GM18858 (cell line): ENCODE results near the gene NCAPD3.
A peak's percentile ranks its signal among the peaks of the same experiment; 100 is the strongest.

Experiments used
- ATAC-seq: cut with Tn5 transposase; IDR thresholded peaks from one replicate; pipeline ENCODE4 v1.9.1; 2021; ENCODE audit not compliant: unreplicated experiment

Gene NCAPD3

GRCh38 chr11:134254433-134255183, 30.8 kb upstream of the NCAPD3 start:
- ATAC-seq: no peak

- peak; percentile 98 for ATAC-seq
Measured at GRCh38 chr11:134253188-134253993, 29.6 kb upstream of the NCAPD3 start, which contains the start of the genes ACAD8 and THYN1. ACAD8 (plus strand) TSS chr11:134253568; CDS start chr11:134253601, 33 bp downstream. THYN1 (minus strand) TSS chr11:134253352; CDS start chr11:134252882, 470 bp downstream.

GRCh38 chr11:134252346-134253187, 28.8 kb upstream of the NCAPD3 start:
- ATAC-seq: no peak

GRCh38 chr11:134250675-134251074, 26.9 kb upstream of the NCAPD3 start:
- ATAC-seq: no peak

GRCh38 chr11:134250246-134250645, 26.5 kb upstream of the NCAPD3 start:
- no peak for ATAC-seq

DNA sequence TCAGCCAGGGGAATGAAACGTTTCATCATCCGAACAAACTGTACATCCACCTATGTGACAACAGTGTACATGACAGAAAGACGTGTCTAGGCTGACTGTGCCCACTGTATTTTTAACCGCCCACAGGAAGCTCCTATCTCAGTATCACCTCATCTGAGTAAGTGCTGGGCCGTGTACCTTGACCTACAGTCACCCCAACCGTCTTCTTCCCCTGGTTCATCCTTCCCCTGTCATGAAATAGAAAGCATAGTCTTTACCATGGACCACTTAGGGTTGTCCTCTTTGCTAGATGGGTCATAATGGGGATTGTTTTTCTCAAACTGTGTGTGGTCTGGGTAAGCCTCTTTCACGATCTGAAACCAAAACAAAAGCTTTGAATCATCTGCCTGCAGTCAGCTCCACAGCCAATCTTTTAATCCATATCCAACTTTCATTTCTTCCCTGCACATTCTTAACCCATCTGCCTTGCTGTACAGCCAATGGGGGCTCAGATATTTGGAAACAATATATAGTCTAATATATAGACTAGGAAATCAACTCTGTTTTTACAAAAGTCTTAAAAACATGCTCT, 25.2 kb upstream of the NCAPD3 start:
- ATAC-seq: no peak

DNA sequence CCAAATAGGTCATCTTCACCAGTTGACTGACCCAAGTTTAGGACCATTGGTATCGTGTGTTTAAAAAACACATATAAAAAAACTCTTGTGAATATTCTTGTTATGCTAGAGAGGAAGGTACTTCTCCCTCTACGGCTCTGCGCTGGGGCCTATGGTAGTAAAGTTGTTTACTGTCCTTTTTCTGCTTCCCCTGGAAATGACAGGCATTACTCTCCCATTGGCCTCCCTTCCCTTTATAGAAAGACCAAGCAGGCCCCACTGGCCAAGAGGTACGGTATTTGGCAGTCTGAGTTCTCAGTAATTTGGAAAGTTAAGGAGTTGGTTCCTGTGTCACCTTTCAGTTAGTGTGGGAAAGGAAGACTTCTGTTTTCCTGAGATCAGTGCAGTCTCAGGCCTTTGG, 22.9 kb upstream of the NCAPD3 start:
- no peak for ATAC-seq

DNA sequence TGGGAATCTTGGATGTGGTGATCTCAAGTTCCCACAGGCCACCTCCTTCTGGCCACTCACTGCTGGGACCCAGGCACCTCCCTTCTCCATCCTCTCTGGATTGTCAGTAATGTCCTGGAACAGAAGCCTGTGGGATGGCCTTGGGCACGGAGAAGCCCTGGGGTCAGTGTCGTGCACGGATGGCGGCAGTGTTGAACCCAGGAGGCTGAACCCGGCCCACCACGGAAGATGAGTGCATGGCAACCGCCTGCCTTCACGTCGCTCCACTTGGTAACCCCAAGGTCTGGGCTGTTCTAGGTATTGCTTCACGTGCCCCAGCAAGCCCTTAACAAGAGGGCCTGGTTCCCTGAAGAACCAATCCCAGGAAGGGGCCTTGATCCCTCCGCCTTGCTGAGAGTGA, 22.3 kb upstream of the NCAPD3 start:
- no peak for ATAC-seq

DNA sequence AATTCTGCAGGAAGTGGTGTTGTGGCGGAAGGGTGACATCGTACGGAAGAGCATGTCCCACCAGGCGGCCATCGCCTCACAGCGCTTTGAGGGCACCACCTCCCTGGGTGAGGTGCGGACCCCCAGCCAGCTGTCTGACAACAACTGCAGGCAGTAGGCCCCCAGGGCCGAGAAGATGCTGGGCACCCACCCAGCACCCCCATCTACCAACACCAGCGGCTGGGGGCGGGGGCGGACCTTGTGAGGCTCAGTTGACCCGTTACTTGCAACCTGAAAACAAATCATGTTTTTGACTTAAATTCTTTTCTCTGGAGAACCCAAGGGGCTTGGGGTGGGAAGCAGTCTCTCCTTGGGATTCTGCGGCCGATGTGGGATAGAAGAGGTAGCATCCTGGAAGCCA, 21.7 kb upstream of the NCAPD3 start:
- ATAC-seq: no peak

GRCh38 chr11:134244593-134244992, 20.8 kb upstream of the NCAPD3 start:
- ATAC-seq: no peak

GRCh38 chr11:134243913-134244312, 20.1 kb upstream of the NCAPD3 start:
- ATAC-seq: no peak

DNA sequence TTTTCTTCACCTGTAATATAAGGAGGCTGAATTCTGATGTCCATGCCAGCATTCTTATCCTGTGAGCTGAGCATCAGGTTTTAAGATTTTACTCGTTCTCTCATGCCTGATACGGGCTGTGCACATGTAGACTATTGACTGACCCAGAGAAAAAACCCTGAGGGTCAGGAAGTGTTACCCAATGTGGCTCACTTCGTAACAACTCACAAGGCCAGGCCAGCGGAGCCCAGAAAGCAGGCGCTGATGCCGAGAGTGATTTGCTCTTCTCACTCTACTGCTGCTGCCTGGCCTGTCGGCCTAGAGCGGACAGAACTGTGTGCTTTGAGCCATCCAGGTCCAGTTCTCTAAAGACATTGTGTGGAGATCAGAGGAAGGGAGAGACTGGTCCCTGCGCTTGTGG, 18.6 kb upstream of the NCAPD3 start:
- no peak for ATAC-seq

GRCh38 chr11:134240592-134240991, 16.8 kb upstream of the NCAPD3 start:
- no peak for ATAC-seq

DNA sequence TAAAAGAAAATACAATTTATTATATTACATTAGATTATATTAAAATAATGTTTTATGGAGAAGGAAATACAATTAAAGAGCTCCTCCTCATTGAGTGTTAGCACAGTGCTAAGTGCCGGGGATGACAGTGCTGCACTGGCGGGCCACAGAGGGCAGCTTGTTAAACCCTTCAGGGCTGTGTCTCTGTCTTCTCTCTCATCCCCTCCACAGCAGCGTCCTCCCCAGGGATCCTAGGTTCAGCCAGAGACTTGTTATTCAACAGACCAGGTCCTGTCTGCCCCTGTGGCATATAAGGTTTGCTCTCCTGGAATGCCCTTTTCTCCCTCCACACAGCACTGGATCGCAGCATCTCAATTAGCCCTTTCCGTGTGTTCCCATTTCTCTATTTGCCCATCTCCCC, 15.2 kb upstream of the NCAPD3 start:
- ATAC-seq: no peak

DNA sequence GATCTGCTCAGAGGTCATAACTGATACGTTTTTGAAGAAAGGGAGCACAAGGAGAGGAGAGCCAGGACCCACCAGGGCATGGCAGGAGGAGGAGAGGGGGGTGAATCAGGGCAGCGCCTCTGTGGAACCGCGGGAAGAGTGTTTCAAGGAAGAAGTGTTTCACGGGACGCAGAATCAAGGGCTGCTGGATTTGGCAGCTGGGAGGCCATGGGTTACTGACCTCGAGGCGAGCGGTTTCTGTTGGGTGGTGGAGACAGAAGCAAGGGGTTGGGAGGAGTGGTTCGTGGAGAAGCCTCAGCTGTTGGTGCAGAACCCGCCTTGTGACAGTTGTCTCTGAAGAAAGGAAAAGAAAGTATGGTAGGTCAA, 13.8 kb upstream of the NCAPD3 start:
- ATAC-seq: no peak

GRCh38 chr11:134236834-134237556, 13.2 kb upstream of the NCAPD3 start:
- no peak for ATAC-seq

DNA sequence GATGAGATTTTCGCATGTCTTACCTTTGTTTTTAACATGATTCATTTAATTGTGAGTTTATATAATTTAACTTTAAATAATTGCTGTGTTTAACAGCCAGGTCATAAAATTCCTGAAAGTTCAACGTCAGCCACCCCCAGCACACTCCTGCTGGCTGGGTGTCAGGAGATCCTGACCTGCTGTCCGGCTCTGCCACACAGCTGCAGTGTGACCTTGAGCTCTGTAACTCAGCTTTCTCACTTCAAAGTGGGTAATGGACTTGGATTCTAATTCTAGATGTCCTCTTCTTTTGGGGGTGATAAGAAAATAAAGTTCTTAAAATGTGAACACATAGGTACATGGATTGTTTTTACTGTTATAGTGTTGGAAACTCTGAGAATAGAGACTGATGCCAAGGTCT, 11.6 kb upstream of the NCAPD3 start:
- ATAC-seq: no peak

- no peak for ATAC-seq
Measured at GRCh38 chr11:134233729-134234179, 10.0 kb upstream of the NCAPD3 start.

- no peak for ATAC-seq
Measured at GRCh38 chr11:134231958-134232659, 8.3 kb upstream of the NCAPD3 start.

DNA sequence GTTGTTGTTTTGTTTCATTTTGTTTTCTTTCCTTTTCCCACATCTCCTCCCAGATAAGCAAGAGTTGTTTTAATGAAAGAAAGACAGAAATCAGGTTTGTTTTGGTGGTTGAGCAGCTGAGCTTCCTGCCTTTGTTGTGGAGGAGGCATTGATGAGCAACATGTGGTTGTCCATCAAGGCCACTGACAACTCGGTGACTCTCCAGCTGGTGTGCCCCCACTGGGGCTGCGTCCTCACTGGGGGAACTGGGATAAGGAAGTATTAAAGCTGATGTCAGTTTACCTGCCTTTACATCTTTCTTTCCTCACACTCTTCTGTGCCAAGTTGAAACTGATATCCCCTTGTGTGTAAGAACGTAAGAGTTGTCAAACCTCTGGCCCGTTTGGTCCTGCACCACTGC, 6.6 kb upstream of the NCAPD3 start:
- no peak for ATAC-seq
